Osteoblast (primary cell): Measurements from ENCODE around the gene NTRK2. TPM values are rescaled to one million over a fixed set of nuclear protein-coding genes. Genes with fewer than 3 reads are reported as not detected.

Experiments used
- DNase-seq: peaks from one replicate; pipeline ENCODE4 v3.0.0; 2011; ENCODE audit warnings: low spot score, mixed read lengths; ENCODE audit not compliant: insufficient read length; ENCODE audit errors: missing footprints
- H2AFZ ChIP-seq: 2 replicates; pipeline ENCODE4 v1.6.0; 2011; ENCODE audit warnings: mild to moderate bottlenecking, low read length
- H3K27ac ChIP-seq: 2 replicates; pipeline ENCODE4 v1.5.1; 2011; ENCODE audit warnings: mild to moderate bottlenecking, low read depth, low read length, moderate library complexity
- H3K27me3 ChIP-seq: 2 replicates; pipeline ENCODE4 v1.6.0; 2012; ENCODE audit warnings: mild to moderate bottlenecking, control low read depth, inconsistent platforms, low read length, moderate library complexity; ENCODE audit not compliant: insufficient read depth
- H3K36me3 ChIP-seq: 2 replicates; pipeline ENCODE4 v1.5.1; 2011; ENCODE audit warnings: mild to moderate bottlenecking, low read length, control low read depth, moderate library complexity; ENCODE audit not compliant: insufficient read depth
- H3K4me1 ChIP-seq: 2 replicates; pipeline ENCODE4 v1.5.1; 2011; ENCODE audit warnings: mild to moderate bottlenecking, low read length, control low read depth, moderate library complexity; ENCODE audit not compliant: insufficient read depth
- H3K4me2 ChIP-seq: 2 replicates; pipeline ENCODE4 v1.6.0; 2011; ENCODE audit warnings: mild to moderate bottlenecking, low read length; ENCODE audit not compliant: insufficient read depth
- H3K4me3 ChIP-seq: fragments of 200-600 bp; sonication (generic); 3 replicates; pipeline ENCODE4 v1.5.1; 2012; ENCODE audit warnings: mild to moderate bottlenecking, low read length, inconsistent platforms; ENCODE audit not compliant: insufficient read depth
- H3K79me2 ChIP-seq: 2 replicates; pipeline ENCODE4 v1.6.0; 2012; ENCODE audit warnings: mild to moderate bottlenecking, low read length, control low read depth, inconsistent platforms; ENCODE audit not compliant: insufficient read depth
- H3K9me3 ChIP-seq: 2 replicates; pipeline ENCODE4 v1.5.1; 2011; ENCODE audit warnings: low read depth, low read length, control low read depth
- H4K20me1 ChIP-seq: 2 replicates; pipeline ENCODE4 v1.6.0; 2012; ENCODE audit warnings: mild to moderate bottlenecking, low read length, control low read depth; ENCODE audit not compliant: insufficient read depth
- CTCF ChIP-seq: IDR thresholded peaks from 2 replicates; pipeline ENCODE4 v1.5.1; 2011; ENCODE audit warnings: mild to moderate bottlenecking, low read depth, low read length, moderate library complexity; ENCODE audit errors: extremely low read depth
- total RNA-seq: library from RNA; depleted of rRNA; stranded (reverse); fragments of >200 nt; gene quantifications from 2 replicates; pipeline ENCODE4 v1.2.3, GENCODE V29; 2012

NTRK2 gene
- total RNA-seq, 1 donor: 3.3 TPM

GRCh38 chr9:84781931-84782866 is 112.7 kb downstream of the NTRK2 start:
- Histone ChIP-seq H3K4me1 (no peaks in the 10 kb centered on the region), H4K20me1 (no peaks in the 10 kb centered on the region), H3K4me3 (no peak overlapping the region), H3K27ac (no peak overlapping the region), H3K4me2 (no peak overlapping the region), H3K27me3 (no peaks in the 10 kb centered on the region), H3K79me2 (no peaks in the 10 kb centered on the region), H3K36me3 (no peaks in the 10 kb centered on the region), H3K9me3 (no peaks in the 10 kb centered on the region), H2AFZ (no peak overlapping the region)
- TF ChIP-seq CTCF: no peak
- DNase-seq: no peak

- H3K79me2 ChIP-seq: no peaks in the 10 kb centered on the region
- no peak overlapping the region for H2AFZ ChIP-seq
- no peak overlapping the region for H3K4me2 ChIP-seq
- H3K27ac ChIP-seq: no peak overlapping the region
- H3K36me3 ChIP-seq: no peaks in the 10 kb centered on the region
- H3K27me3 ChIP-seq: no peaks in the 10 kb centered on the region
- no peak for TF ChIP-seq CTCF
- no peaks in the 10 kb centered on the region for H3K4me1 ChIP-seq
- DNase-seq: no peak
- no peaks in the 10 kb centered on the region for H4K20me1 ChIP-seq
- H3K4me3 ChIP-seq: no peak overlapping the region
- H3K9me3 ChIP-seq: no peaks in the 10 kb centered on the region
Measured at GRCh38 chr9:84785792-84786547, 116.4 kb downstream of the NTRK2 start.

GRCh38 chr9:84788803-84789462 is 119.4 kb downstream of the NTRK2 start:
- no peaks in the 10 kb centered on the region for H3K79me2 ChIP-seq
- H3K9me3 ChIP-seq: no peaks in the 10 kb centered on the region
- no peaks in the 10 kb centered on the region for H3K36me3 ChIP-seq
- H3K4me1 ChIP-seq: no peaks in the 10 kb centered on the region
- no peak overlapping the region for H3K4me3 ChIP-seq
- no peaks in the 10 kb centered on the region for H4K20me1 ChIP-seq
- no peak overlapping the region for H2AFZ ChIP-seq
- TF ChIP-seq CTCF: no peak
- H3K4me2 ChIP-seq: no peak overlapping the region
- DNase-seq: no peak
- no peak overlapping the region for H3K27ac ChIP-seq
- H3K27me3 ChIP-seq: no peaks in the 10 kb centered on the region
